Measurements from ENCODE around the gene GAS2L2.

The GAS2L2 gene

GRCh38 chr17:35766489-35766877 is 13.4 kb upstream of the GAS2L2 start:
- H3K36me3 ChIP-seq (ENCODE audit: insufficient read depth, low read length): no peaks in the 10 kb centered on the region
- DNase-seq (ENCODE audit: low read depth, low spot score): no peak
- H3K9ac ChIP-seq (ENCODE audit: insufficient read length): no peak overlapping the region
- no peak overlapping the region for H3K27ac ChIP-seq
- H3K4me3 ChIP-seq: no peak overlapping the region
- TF ChIP-seq FOXP2 (optimal IDR thresholded peaks at IDR 0.05; ENCODE audit: control extremely low read depth, extremely low read length, insufficient read depth): no peak
- no peak for TF ChIP-seq POLR2AphosphoS5 (IDR thresholded peaks at IDR 0.05; ENCODE audit: borderline replicate concordance, low read depth, low read length)
- TF ChIP-seq EZH2 (IDR thresholded peaks at IDR 0.05): no peak
- no peaks in the 10 kb centered on the region for H3K9me3 ChIP-seq (ENCODE audit: low read depth, low read length)

- Histone ChIP-seq H3K27ac (no peak overlapping the region), H3K9ac (ENCODE audit: insufficient read length) (no peak overlapping the region), H3K9me3 (ENCODE audit: low read depth, low read length) (no peaks in the 10 kb centered on the region), H3K4me3 (no peak overlapping the region), H3K36me3 (ENCODE audit: insufficient read depth, low read length) (no peaks in the 10 kb centered on the region)
- DNase-seq (ENCODE audit: low read depth, low spot score): no peak
- TF ChIP-seq POLR2AphosphoS5 (IDR thresholded peaks at IDR 0.05; ENCODE audit: borderline replicate concordance, low read depth, low read length): no peak
- TF ChIP-seq EZH2 (IDR thresholded peaks at IDR 0.05): no peak
- no peak for TF ChIP-seq FOXP2 (optimal IDR thresholded peaks at IDR 0.05; ENCODE audit: control extremely low read depth, extremely low read length, insufficient read depth)
These were observed 12.9 kb upstream of the GAS2L2 start for GRCh38 chr17:35765756-35766488.

GRCh38 chr17:35765086-35765710 is 12.2 kb upstream of the GAS2L2 start:
- no peak for DNase-seq (ENCODE audit: low read depth, low spot score)
- no peak for TF ChIP-seq FOXP2 (optimal IDR thresholded peaks at IDR 0.05; ENCODE audit: control extremely low read depth, extremely low read length, insufficient read depth)
- TF ChIP-seq EZH2 (IDR thresholded peaks at IDR 0.05): no peak
- no peak for TF ChIP-seq POLR2AphosphoS5 (IDR thresholded peaks at IDR 0.05; ENCODE audit: borderline replicate concordance, low read depth, low read length)
- Histone ChIP-seq H3K27ac (no peak overlapping the region), H3K36me3 (ENCODE audit: insufficient read depth, low read length) (no peaks in the 10 kb centered on the region), H3K9me3 (ENCODE audit: low read depth, low read length) (no peaks in the 10 kb centered on the region), H3K9ac (ENCODE audit: insufficient read length) (no peak overlapping the region), H3K4me3 (peak overlapping the region; percentile 79)

DNA sequence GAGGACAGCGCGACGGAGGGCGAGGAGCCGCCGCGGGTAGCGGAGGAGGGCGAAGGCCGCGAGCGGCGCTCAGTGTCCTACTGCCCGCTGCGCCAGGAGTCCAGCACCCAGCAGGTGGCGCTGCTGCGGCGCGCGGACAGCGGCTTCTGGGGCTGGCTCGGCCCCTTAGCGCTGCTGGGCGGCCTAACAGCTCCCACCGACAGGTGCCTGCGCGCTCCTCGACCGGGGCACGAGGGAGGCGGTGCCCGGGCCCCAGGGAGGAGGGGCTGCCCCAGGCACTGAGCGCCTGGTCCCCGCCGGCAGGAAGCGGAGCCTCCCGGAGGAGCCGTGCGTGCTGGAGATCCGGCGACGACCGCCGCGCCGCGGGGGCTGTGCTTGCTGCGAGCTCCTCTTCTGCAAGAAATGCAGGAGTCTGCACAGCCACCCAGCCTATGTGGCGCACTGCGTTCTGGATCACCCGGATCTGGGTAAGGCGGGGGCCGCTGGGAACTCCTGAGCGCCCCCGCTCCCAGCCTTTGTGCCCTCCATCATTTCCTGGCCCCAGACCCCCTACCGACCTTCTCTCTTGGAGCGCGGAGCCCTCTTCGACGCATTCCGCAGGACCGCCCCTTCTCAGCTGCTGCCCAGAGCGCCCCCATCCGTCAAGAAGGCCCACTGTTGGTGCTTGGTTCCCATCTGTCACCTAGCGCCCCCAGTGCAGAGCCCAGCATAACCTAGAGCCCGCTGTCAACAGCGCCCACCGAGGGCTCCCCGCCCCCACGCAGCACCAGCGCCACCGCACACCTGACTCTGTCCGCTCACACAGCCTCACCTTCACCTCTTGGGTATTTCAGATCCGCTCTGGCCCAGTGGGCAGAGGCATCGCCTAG is 11.3 kb upstream of the GAS2L2 start:
- Histone ChIP-seq H3K9me3 (ENCODE audit: low read depth, low read length) (no peaks in the 10 kb centered on the region), H3K36me3 (ENCODE audit: insufficient read depth, low read length) (no peaks in the 10 kb centered on the region), H3K4me3 (peak overlapping the region; percentile 79), H3K27ac (no peak overlapping the region), H3K9ac (ENCODE audit: insufficient read length) (no peak overlapping the region)
- no peak for DNase-seq (ENCODE audit: low read depth, low spot score)
- TF ChIP-seq POLR2AphosphoS5 (IDR thresholded peaks at IDR 0.05; ENCODE audit: borderline replicate concordance, low read depth, low read length) (no peak), FOXP2 (optimal IDR thresholded peaks at IDR 0.05; ENCODE audit: control extremely low read depth, extremely low read length, insufficient read depth) (no peak), EZH2 (IDR thresholded peaks at IDR 0.05) (no peak)

- Histone ChIP-seq H3K9ac (ENCODE audit: insufficient read length) (no peak overlapping the region), H3K27ac (no peak overlapping the region), H3K4me3 (peak overlapping the region; percentile 79), H3K9me3 (ENCODE audit: low read depth, low read length) (no peaks in the 10 kb centered on the region), H3K36me3 (ENCODE audit: insufficient read depth, low read length) (no peaks in the 10 kb centered on the region)
- no peak for DNase-seq (ENCODE audit: low read depth, low spot score)
- TF ChIP-seq POLR2AphosphoS5 (IDR thresholded peaks at IDR 0.05; ENCODE audit: borderline replicate concordance, low read depth, low read length) (no peak), EZH2 (IDR thresholded peaks at IDR 0.05) (no peak), FOXP2 (optimal IDR thresholded peaks at IDR 0.05; ENCODE audit: control extremely low read depth, extremely low read length, insufficient read depth) (no peak)
These were observed 10.7 kb upstream of the GAS2L2 start for GRCh38 chr17:35763767-35764122.

- H3K36me3 ChIP-seq (ENCODE audit: insufficient read depth, low read length): no peaks in the 10 kb centered on the region
- DNase-seq (ENCODE audit: low read depth, low spot score): no peak
- TF ChIP-seq FOXP2 (optimal IDR thresholded peaks at IDR 0.05; ENCODE audit: control extremely low read depth, extremely low read length, insufficient read depth): no peak
- no peak for TF ChIP-seq EZH2 (IDR thresholded peaks at IDR 0.05)
- TF ChIP-seq POLR2AphosphoS5 (IDR thresholded peaks at IDR 0.05; ENCODE audit: borderline replicate concordance, low read depth, low read length): no peak
These were observed 8.6 kb upstream of the GAS2L2 start for GRCh38 chr17:35761601-35762000.

DNA sequence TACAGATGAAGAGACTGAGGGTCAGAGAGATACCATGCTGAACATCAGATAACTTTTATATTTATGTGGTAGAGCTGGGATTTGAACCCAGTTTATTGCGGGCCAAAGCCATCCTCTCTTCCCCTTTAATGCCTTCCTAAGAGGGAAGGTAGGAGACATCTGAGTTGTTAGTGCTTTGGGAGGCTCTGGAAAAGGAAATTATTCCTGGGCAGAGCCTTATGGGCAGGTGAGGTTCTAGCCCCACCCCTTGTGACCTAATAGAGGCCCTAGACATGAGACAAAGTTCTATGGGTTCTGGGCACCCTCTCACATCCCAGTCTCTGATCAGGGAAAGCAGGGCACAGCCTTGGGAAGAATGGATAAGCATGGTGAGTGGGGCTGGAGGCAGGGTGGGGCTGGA is 7.5 kb upstream of the GAS2L2 start, which contains the start of gene C17orf50:
TSS of gene C17orf50 (plus strand) at position 301 of the 400 bp plus-strand sequence. CDS start at position 356, 55 bp downstream.
- no peak within 1 kb of the TSS for H3K27ac ChIP-seq
- H3K36me3 ChIP-seq (ENCODE audit: insufficient read depth, low read length): no peaks in the 10 kb centered on the region
- H3K9ac ChIP-seq (ENCODE audit: insufficient read length): no peak within 1 kb of the TSS
- H3K9me3 ChIP-seq (ENCODE audit: low read depth, low read length): no peaks in the 10 kb centered on the region
- no peak for DNase-seq (ENCODE audit: low read depth, low spot score)
- no peak within 1 kb of the TSS for H3K4me3 ChIP-seq
- TF ChIP-seq FOXP2 (optimal IDR thresholded peaks at IDR 0.05; ENCODE audit: control extremely low read depth, extremely low read length, insufficient read depth) (no peak), POLR2AphosphoS5 (IDR thresholded peaks at IDR 0.05; ENCODE audit: borderline replicate concordance, low read depth, low read length) (no peak), EZH2 (IDR thresholded peaks at IDR 0.05) (no peak)

More at GRCh38 chr17:35761601-35762000, 8.6 kb upstream of the GAS2L2 start:
- no peak overlapping the region for H3K9ac ChIP-seq (ENCODE audit: insufficient read length)
- no peak overlapping the region for H3K27ac ChIP-seq
- H3K4me3 ChIP-seq: no peak overlapping the region
- no peaks in the 10 kb centered on the region for H3K9me3 ChIP-seq (ENCODE audit: low read depth, low read length)

DNA sequence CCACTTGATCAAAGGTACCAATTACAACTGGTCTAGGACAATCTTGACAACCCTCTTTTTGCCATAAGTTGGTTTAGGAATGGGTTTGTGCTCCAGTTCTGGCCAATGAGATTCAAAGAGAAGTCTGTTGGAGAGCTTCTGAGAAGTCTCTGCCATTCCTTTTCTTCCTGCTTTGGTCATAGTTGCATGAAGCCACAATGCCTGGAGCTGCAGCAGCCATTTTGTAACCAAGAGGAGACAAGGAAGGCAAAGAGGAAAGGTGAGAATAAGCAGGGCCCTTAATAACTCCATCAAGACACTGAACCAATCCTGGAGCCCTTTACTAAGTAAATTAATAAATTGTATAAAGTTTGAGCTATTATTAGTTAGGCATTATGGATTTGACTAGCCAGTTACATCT is 4.2 kb upstream of the GAS2L2 start:
- DNase-seq (ENCODE audit: low read depth, low spot score): no peak
- H3K9me3 ChIP-seq (ENCODE audit: low read depth, low read length): no peaks in the 10 kb centered on the region
- H3K4me3 ChIP-seq: no peak overlapping the region
- no peaks in the 10 kb centered on the region for H3K36me3 ChIP-seq (ENCODE audit: insufficient read depth, low read length)
- no peak overlapping the region for H3K27ac ChIP-seq
- TF ChIP-seq EZH2 (IDR thresholded peaks at IDR 0.05): no peak
- no peak for TF ChIP-seq FOXP2 (optimal IDR thresholded peaks at IDR 0.05; ENCODE audit: control extremely low read depth, extremely low read length, insufficient read depth)
- TF ChIP-seq POLR2AphosphoS5 (IDR thresholded peaks at IDR 0.05; ENCODE audit: borderline replicate concordance, low read depth, low read length): no peak
- no peak overlapping the region for H3K9ac ChIP-seq (ENCODE audit: insufficient read length)

All from SK-N-MC (cell line).